ENCODE results near the gene UQCRH. TPM values are rescaled to one million over a fixed set of nuclear protein-coding genes. Genes with fewer than 3 reads are reported as not detected.

Gene UQCRH
- polyA plus RNA-seq (2013) = 434 and 442 TPM in 2 replicates

GRCh38 chr1:46303038-46303871, at the start of gene UQCRH, which contains the start of gene LRRC41:
UQCRH (plus strand) TSS chr1:46303698; CDS start chr1:46303767, 69 bp downstream.
LRRC41 (minus strand) TSS chr1:46303616; CDS start chr1:46303322, 294 bp downstream.
- Histone ChIP-seq H3K14ac (ENCODE audit: low read length) (peak within 1 kb of the TSS; percentile 95), H3K9me3 (ENCODE audit: insufficient read depth, low read depth, low read length) (no peaks in the 10 kb centered on the region), H3K9ac (ENCODE audit: low read length) (peak within 1 kb of the TSS; percentile 89), H2BK120ac (ENCODE audit: insufficient read depth, low read length, poor library complexity) (peak within 1 kb of the TSS; percentile 69), H3K4me2 (ENCODE audit: low read length) (peak within 1 kb of the TSS; percentile 66), H3K27ac (ENCODE audit: low read depth, low read length) (peak within 1 kb of the TSS; percentile 95), H3K18ac (ENCODE audit: low read length) (peak within 1 kb of the TSS; percentile 90), H3K4me1 (ENCODE audit: control insufficient read depth in 1 of 2, insufficient read depth in 2 of 2, low read length in 2 of 2) (peaks cover 8 to 23% of the 10 kb centered on the region in 2 experiments), H2AK5ac (ENCODE audit: low read length) (peak within 1 kb of the TSS; percentile 83), H3K79me1 (ENCODE audit: low read length) (peaks cover 22% of the 10 kb centered on the region), H3K4me3 (ENCODE audit: low read depth, low read length) (peak within 1 kb of the TSS; percentile 95), H4K91ac (ENCODE audit: low read depth, low read length) (peak within 1 kb of the TSS; percentile 88), H3K36me3 (ENCODE audit: control insufficient read depth in 1 of 2, insufficient read depth in 2 of 2, low read length in 2 of 2) (peaks cover 0 to 4% of the 10 kb centered on the region in 2 experiments), H2BK5ac (ENCODE audit: low read depth, low read length, poor library complexity) (peak within 1 kb of the TSS; percentile 79), H2BK12ac (ENCODE audit: low read length) (no peak within 1 kb of the TSS), H2AFZ (ENCODE audit: insufficient read depth, low read length, poor library complexity) (peak within 1 kb of the TSS; percentile 50), H4K12ac (ENCODE audit: low read depth, low read length) (peak within 1 kb of the TSS; percentile 93), H3K79me2 (ENCODE audit: control insufficient read depth, insufficient read depth, low read length, poor library complexity) (peaks cover 49% of the 10 kb centered on the region), H3K4ac (ENCODE audit: low read depth, low read length) (peak within 1 kb of the TSS; percentile 99), H4K8ac (ENCODE audit: low read depth, low read length) (peak within 1 kb of the TSS; percentile 80), H3K23ac (ENCODE audit: low read length) (no peak within 1 kb of the TSS), H3K27me3 (ENCODE audit: insufficient read depth, low read length) (no peaks in the 10 kb centered on the region)
- WGBS (ENCODE audit: extremely low coverage, insufficient coverage, insufficient read length) = no CpG with 5 or more reads among the region's 61 CpGs
- DNase-seq = peak; percentile 96 to 99

- Histone ChIP-seq H3K36me3 (ENCODE audit: control insufficient read depth in 1 of 2, insufficient read depth in 2 of 2, low read length in 2 of 2) (peaks cover 8 to 18% of the 10 kb centered on the region in 2 experiments), H2BK120ac (ENCODE audit: insufficient read depth, low read length, poor library complexity) (no peak overlapping the region), H3K4me3 (ENCODE audit: low read depth, low read length) (no peak overlapping the region), H3K9ac (ENCODE audit: low read length) (no peak overlapping the region), H3K9me3 (ENCODE audit: insufficient read depth, low read depth, low read length) (no peaks in the 10 kb centered on the region), H4K8ac (ENCODE audit: low read depth, low read length) (no peak overlapping the region), H3K18ac (ENCODE audit: low read length) (no peak overlapping the region), H3K79me2 (ENCODE audit: control insufficient read depth, insufficient read depth, low read length, poor library complexity) (no peaks in the 10 kb centered on the region), H2AK5ac (ENCODE audit: low read length) (no peak overlapping the region), H4K12ac (ENCODE audit: low read depth, low read length) (no peak overlapping the region), H3K27ac (ENCODE audit: low read depth, low read length) (no peak overlapping the region), H2BK12ac (ENCODE audit: low read length) (no peak overlapping the region), H3K79me1 (ENCODE audit: low read length) (no peaks in the 10 kb centered on the region), H3K23ac (ENCODE audit: low read length) (no peak overlapping the region), H3K27me3 (ENCODE audit: insufficient read depth, low read length) (no peaks in the 10 kb centered on the region), H3K4me2 (ENCODE audit: low read length) (no peak overlapping the region), H3K4ac (ENCODE audit: low read depth, low read length) (no peak overlapping the region), H4K91ac (ENCODE audit: low read depth, low read length) (no peak overlapping the region), H3K4me1 (ENCODE audit: control insufficient read depth in 1 of 2, insufficient read depth in 2 of 2, low read length in 2 of 2) (no peaks in the 10 kb centered on the region), H2AFZ (ENCODE audit: insufficient read depth, low read length, poor library complexity) (no peak overlapping the region), H2BK5ac (ENCODE audit: low read depth, low read length, poor library complexity) (no peak overlapping the region), H3K14ac (ENCODE audit: low read length) (no peak overlapping the region)
- WGBS (ENCODE audit: extremely low coverage, insufficient coverage, insufficient read length) = no CpG with 5 or more reads among the region's 5 CpGs
- DNase-seq = no peak
These were observed 48.8 kb upstream of the UQCRH start for GRCh38 chr1:46254668-46255067.

GRCh38 chr1:46256523-46256922, 47.0 kb upstream of the UQCRH start:
- Histone ChIP-seq H4K91ac (ENCODE audit: low read depth, low read length) (no peak overlapping the region), H3K27ac (ENCODE audit: low read depth, low read length) (no peak overlapping the region), H3K4me1 (ENCODE audit: control insufficient read depth in 1 of 2, insufficient read depth in 2 of 2, low read length in 2 of 2) (no peaks in the 10 kb centered on the region), H3K9me3 (ENCODE audit: insufficient read depth, low read depth, low read length) (no peaks in the 10 kb centered on the region), H2BK120ac (ENCODE audit: insufficient read depth, low read length, poor library complexity) (no peak overlapping the region), H3K79me2 (ENCODE audit: control insufficient read depth, insufficient read depth, low read length, poor library complexity) (no peaks in the 10 kb centered on the region), H2BK5ac (ENCODE audit: low read depth, low read length, poor library complexity) (no peak overlapping the region), H3K4ac (ENCODE audit: low read depth, low read length) (no peak overlapping the region), H3K27me3 (ENCODE audit: insufficient read depth, low read length) (no peaks in the 10 kb centered on the region), H4K8ac (ENCODE audit: low read depth, low read length) (no peak overlapping the region), H2AFZ (ENCODE audit: insufficient read depth, low read length, poor library complexity) (no peak overlapping the region), H3K14ac (ENCODE audit: low read length) (no peak overlapping the region), H3K36me3 (ENCODE audit: control insufficient read depth in 1 of 2, insufficient read depth in 2 of 2, low read length in 2 of 2) (peaks cover 18 to 29% of the 10 kb centered on the region in 2 experiments), H3K18ac (ENCODE audit: low read length) (no peak overlapping the region), H4K12ac (ENCODE audit: low read depth, low read length) (no peak overlapping the region), H3K79me1 (ENCODE audit: low read length) (no peaks in the 10 kb centered on the region), H3K9ac (ENCODE audit: low read length) (no peak overlapping the region), H2BK12ac (ENCODE audit: low read length) (no peak overlapping the region), H3K4me3 (ENCODE audit: low read depth, low read length) (no peak overlapping the region), H2AK5ac (ENCODE audit: low read length) (no peak overlapping the region), H3K23ac (ENCODE audit: low read length) (no peak overlapping the region), H3K4me2 (ENCODE audit: low read length) (no peak overlapping the region)
- no peak for DNase-seq
- WGBS (ENCODE audit: extremely low coverage, insufficient coverage, insufficient read length) = no CpG with 5 or more reads among the region's 2 CpGs

- no peak overlapping the region for H3K18ac ChIP-seq (ENCODE audit: low read length)
- no peak overlapping the region for H3K27ac ChIP-seq (ENCODE audit: low read depth, low read length)
- no peak overlapping the region for H3K4ac ChIP-seq (ENCODE audit: low read depth, low read length)
- H2AFZ ChIP-seq (ENCODE audit: insufficient read depth, low read length, poor library complexity) = no peak overlapping the region
- no peaks in the 10 kb centered on the region for H3K27me3 ChIP-seq (ENCODE audit: insufficient read depth, low read length)
- no peaks in the 10 kb centered on the region for H3K79me1 ChIP-seq (ENCODE audit: low read length)
- no peak overlapping the region for H2AK5ac ChIP-seq (ENCODE audit: low read length)
- no peak overlapping the region for H4K12ac ChIP-seq (ENCODE audit: low read depth, low read length)
- H3K4me3 ChIP-seq (ENCODE audit: low read depth, low read length) = no peak overlapping the region
- H3K9ac ChIP-seq (ENCODE audit: low read length) = no peak overlapping the region
- H3K9me3 ChIP-seq (ENCODE audit: insufficient read depth, low read depth, low read length) = no peaks in the 10 kb centered on the region
- H3K4me2 ChIP-seq (ENCODE audit: low read length) = no peak overlapping the region
- H2BK5ac ChIP-seq (ENCODE audit: low read depth, low read length, poor library complexity) = no peak overlapping the region
- no peak overlapping the region for H4K8ac ChIP-seq (ENCODE audit: low read depth, low read length)
- no peak overlapping the region for H4K91ac ChIP-seq (ENCODE audit: low read depth, low read length)
- no peaks in the 10 kb centered on the region for H3K4me1 ChIP-seq (ENCODE audit: control insufficient read depth in 1 of 2, insufficient read depth in 2 of 2, low read length in 2 of 2)
- no peak for DNase-seq
- WGBS (ENCODE audit: extremely low coverage, insufficient coverage, insufficient read length) = no CpG with 5 or more reads among the region's 1 CpG
- H3K36me3 ChIP-seq (ENCODE audit: control insufficient read depth in 1 of 2, insufficient read depth in 2 of 2, low read length in 2 of 2) = peaks cover 37 to 65% of the 10 kb centered on the region in 2 experiments
- H3K79me2 ChIP-seq (ENCODE audit: control insufficient read depth, insufficient read depth, low read length, poor library complexity) = no peaks in the 10 kb centered on the region
- H3K14ac ChIP-seq (ENCODE audit: low read length) = no peak overlapping the region
- H2BK120ac ChIP-seq (ENCODE audit: insufficient read depth, low read length, poor library complexity) = no peak overlapping the region
- H3K23ac ChIP-seq (ENCODE audit: low read length) = no peak overlapping the region
- H2BK12ac ChIP-seq (ENCODE audit: low read length) = no peak overlapping the region
These were observed 41.0 kb upstream of the UQCRH start for GRCh38 chr1:46262508-46262907.
